Esophagus mucosa (tissue), 1 donor: Measurements from ENCODE around the gene SAMMSON. TPM values are rescaled to one million over a fixed set of nuclear protein-coding genes. Genes with fewer than 3 reads are reported as not detected.

Experiments
- ATAC-seq: fragments of 200-7000 bp; cut with Tn5 transposase; one replicate; pipeline ENCODE4 v1.9.1; 2020
- total RNA-seq: library from RNA; stranded (reverse); gene quantifications from one replicate; pipeline ENCODE4 v1.2.4, GENCODE V29; 2023
- donor health status: DM: yes; HTN: yes; CAD: no.

Gene SAMMSON
- total RNA-seq: not detected

- no peak for ATAC-seq
These were observed at the start of gene SAMMSON for GRCh38 chr3:69999140-70000027. TSS of gene SAMMSON (plus strand) at chr3:69999733.

GRCh38 chr3:69951616-69952015 lies 47.9 kb upstream of the SAMMSON start:
- no peak for ATAC-seq

GRCh38 chr3:69959581-69959980 lies 40.0 kb upstream of the SAMMSON start:
- no peak for ATAC-seq

GRCh38 chr3:69961706-69962439 lies 37.7 kb upstream of the SAMMSON start:
- ATAC-seq: no peak

GRCh38 chr3:69963643-69964042 lies 35.9 kb upstream of the SAMMSON start:
- ATAC-seq: no peak

- ATAC-seq: no peak
These were observed 32.4 kb upstream of the SAMMSON start for GRCh38 chr3:69967156-69967555.

GRCh38 chr3:69970827-69971226 lies 28.7 kb upstream of the SAMMSON start:
- ATAC-seq: no peak

GRCh38 chr3:69972672-69973071 lies 26.9 kb upstream of the SAMMSON start:
- no peak for ATAC-seq

- ATAC-seq: no peak
These were observed 23.5 kb upstream of the SAMMSON start for GRCh38 chr3:69976021-69976420.

GRCh38 chr3:69983546-69984265 lies 15.8 kb upstream of the SAMMSON start:
- no peak for ATAC-seq

- no peak for ATAC-seq
These were observed 14.3 kb upstream of the SAMMSON start for GRCh38 chr3:69985266-69985665.

GRCh38 chr3:69986419-69986818 lies 13.1 kb upstream of the SAMMSON start:
- ATAC-seq: no peak

- no peak for ATAC-seq
These were observed 11.7 kb upstream of the SAMMSON start for GRCh38 chr3:69987833-69988232.

- no peak for ATAC-seq
These were observed 5.8 kb upstream of the SAMMSON start for GRCh38 chr3:69993757-69994156.

GRCh38 chr3:69994919-69995318 lies 4.6 kb upstream of the SAMMSON start:
- ATAC-seq: no peak

- no peak for ATAC-seq
These were observed 1.8 kb upstream of the SAMMSON start for GRCh38 chr3:69997631-69998307.

- no peak for ATAC-seq
These were observed 784 bp upstream of the SAMMSON start for GRCh38 chr3:69998759-69999139.

GRCh38 chr3:70000028-70000410 lies 486 bp downstream of the SAMMSON start:
- ATAC-seq: no peak

GRCh38 chr3:70000563-70001081 lies 1.1 kb downstream of the SAMMSON start:
- no peak for ATAC-seq

- no peak for ATAC-seq
These were observed 3.6 kb downstream of the SAMMSON start for GRCh38 chr3:70003119-70003518.

GRCh38 chr3:70006089-70006488 lies 6.6 kb downstream of the SAMMSON start:
- ATAC-seq: no peak

- ATAC-seq: no peak
These were observed 10.8 kb downstream of the SAMMSON start for GRCh38 chr3:70010346-70010745.
